Measurements from ENCODE around the gene ICE2. TPM values are rescaled to one million over a fixed set of nuclear protein-coding genes. Genes with fewer than 3 reads are reported as not detected.
"Not testable (repeated sequence)": the region's sequence is repeated elsewhere in the genome, so short reads cannot be mapped to it uniquely, and the experiment has no call there.

ICE2 gene
- total RNA-seq, 1 donor from 2014 or later = 51.0 TPM

GRCh38 chr15:60410350-60410749 lies 68.6 kb downstream of the ICE2 start:
- not testable (repeated sequence) for DNase-seq (ENCODE audit: low spot score)

GRCh38 chr15:60408463-60408981 lies 70.4 kb downstream of the ICE2 start:
- no peak for DNase-seq (ENCODE audit: low spot score)

DNA sequence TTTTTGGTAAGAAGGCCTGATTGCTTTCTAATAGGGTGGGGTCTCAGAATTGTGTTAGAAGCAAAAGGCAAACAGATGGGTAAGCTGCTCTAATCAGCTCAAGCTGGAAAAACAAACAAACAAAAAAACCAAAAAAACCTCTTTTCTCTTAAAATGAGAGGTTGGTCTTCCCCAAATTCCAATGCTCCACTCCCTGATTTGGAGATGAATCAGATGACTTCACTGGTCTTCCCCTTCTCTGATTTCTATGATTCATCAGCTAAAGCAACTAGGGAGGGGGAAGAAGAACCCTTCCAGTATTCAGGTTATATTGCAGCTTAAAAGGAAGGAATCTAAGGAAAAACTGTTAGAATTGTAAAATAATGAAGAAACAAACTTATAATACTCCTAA lies 71.5 kb downstream of the ICE2 start:
- peak; percentile 80 for DNase-seq (ENCODE audit: low spot score)

DNA sequence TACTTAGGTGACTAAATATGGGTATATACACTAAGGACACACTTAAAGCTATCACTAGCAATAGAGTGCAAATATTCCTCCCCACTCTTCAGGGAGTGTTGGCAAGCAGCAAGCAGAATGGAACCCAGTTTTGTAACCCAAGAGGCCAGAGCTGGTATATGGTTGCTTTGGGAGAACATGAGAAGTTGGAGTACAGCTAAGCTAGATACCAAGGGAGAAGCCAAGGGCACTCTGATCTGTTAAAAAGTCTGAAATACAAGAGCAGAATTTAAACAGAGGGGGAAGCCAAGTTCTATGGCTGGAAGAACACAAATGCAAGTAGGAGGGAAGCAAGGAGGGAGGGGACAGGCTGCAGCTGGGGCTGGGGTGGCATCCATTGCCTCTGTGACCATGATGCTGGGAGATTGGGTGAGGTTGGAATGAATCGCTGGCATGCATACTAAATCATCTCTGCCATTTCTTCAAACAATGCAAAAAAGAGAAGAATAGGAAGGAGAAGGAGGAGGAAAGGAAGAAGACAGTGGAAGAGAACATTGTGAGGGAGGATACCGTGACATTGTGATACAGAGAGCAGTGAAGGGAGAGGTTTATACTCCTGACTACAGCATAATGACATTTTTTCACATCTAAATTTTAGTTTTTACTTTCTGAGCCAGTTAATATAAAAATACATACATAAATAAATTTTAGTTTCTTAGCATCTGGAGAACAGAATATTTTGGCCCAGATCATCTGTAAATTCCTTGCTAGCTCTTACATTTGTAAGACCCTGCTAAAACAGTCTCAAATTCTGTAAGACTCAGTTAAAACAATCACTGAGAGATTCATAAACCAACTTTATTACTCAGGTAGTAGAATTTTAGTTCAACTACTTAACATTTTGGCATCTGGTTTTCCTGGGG lies 72.2 kb downstream of the ICE2 start:
- DNase-seq (ENCODE audit: low spot score) = no peak

DNA sequence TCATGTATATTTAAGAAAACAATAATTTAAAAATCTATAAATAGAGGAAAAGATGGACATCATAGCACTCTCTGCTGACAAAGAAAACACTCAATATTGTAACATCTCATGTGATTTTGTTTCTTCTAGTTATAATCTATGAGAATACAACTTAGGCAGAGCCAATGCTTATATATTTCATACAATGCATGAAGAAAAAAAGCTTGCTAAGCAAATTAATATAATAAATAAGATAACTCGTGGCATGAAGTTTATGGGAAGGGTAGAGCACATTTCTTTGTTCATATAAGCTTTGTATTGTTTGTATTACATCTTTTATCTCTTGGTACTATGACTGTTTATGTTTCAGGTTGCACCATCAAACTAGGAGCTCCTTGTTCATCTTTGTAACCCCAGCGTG lies 73.5 kb downstream of the ICE2 start:
- DNase-seq (ENCODE audit: low spot score) = no peak

DNA sequence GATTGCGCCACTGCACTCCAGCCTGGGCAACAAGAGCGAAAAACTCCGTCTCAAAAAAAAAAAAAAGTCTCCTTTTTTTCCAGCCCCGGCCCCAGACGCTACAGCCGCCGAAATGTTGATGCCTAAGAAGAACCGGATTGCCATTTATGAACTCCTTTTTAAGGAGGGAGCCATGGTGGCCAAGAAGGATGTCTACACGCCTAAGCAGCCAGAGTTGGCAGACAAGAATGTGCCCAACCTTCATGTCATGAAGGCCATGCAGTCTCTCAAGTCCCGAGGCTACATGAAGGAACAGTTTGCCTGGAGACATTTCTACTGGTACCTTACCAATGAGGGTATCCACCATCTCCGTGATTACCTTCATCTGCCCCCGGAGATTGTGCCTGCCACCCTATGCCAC lies 74.6 kb downstream of the ICE2 start:
- DNase-seq (ENCODE audit: low spot score) = not testable (repeated sequence)

GRCh38 chr15:60400944-60401343 lies 78.0 kb downstream of the ICE2 start:
- no peak for DNase-seq (ENCODE audit: low spot score)

DNA sequence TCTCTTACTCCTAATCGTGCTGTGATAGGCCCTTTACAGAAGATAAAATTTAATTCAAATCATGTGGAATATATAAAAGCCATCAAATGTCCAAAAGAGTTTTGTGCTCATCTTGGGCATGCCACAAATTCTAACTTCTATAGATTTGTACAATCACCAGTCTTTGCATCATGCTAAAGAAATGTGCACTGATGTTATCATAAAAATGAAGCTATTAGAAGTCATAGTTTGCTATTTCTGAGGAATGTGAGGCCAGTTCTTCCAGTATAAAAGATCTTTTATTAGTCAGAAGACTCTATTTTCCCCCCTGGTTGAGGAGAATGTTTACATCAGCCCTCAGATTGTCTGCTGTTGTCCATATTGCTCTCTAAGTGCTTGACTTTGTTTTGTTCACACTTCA lies 79.0 kb downstream of the ICE2 start:
- DNase-seq (ENCODE audit: low spot score) = peak; percentile 73

DNA sequence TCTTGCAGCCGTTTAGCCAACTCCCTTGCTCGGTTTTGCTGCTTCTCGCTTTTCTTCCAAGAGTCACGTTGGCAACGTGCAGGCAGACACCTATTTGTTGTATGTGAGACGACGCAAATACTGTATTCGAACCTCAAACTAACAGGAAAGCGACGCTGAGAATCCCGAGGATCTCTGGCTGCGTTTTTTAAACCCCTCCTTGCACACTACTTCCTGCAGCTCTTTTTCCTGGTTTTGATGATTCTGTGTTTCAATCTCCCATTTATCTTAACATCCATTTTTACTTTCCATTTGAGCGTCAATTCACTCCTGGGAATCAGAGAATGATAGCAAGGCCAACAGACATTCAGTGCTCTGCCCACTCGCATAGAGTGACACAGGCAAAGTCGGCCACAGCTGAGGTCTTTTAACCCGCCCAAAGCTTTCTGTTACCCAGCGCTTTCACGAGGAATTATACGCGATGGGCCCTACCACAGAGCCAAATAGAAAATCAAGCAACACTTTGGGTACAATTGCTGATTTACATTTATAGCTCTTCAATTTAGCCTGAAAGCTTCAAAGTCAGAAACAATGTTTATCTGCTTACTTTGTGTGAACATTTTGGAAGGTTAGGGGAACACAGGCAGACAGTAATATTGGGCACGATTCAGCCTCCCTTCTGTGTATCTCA lies 79.6 kb downstream of the ICE2 start:
- DNase-seq (ENCODE audit: low spot score) = no peak

GRCh38 chr15:60397772-60398445 lies 81.0 kb downstream of the ICE2 start, which contains the start of gene ANXA2:
ANXA2 (minus strand) TSS chr15:60397986; CDS start chr15:60386075, 11,911 bp downstream.
- peak; percentile 91 for DNase-seq (ENCODE audit: low spot score)

DNA sequence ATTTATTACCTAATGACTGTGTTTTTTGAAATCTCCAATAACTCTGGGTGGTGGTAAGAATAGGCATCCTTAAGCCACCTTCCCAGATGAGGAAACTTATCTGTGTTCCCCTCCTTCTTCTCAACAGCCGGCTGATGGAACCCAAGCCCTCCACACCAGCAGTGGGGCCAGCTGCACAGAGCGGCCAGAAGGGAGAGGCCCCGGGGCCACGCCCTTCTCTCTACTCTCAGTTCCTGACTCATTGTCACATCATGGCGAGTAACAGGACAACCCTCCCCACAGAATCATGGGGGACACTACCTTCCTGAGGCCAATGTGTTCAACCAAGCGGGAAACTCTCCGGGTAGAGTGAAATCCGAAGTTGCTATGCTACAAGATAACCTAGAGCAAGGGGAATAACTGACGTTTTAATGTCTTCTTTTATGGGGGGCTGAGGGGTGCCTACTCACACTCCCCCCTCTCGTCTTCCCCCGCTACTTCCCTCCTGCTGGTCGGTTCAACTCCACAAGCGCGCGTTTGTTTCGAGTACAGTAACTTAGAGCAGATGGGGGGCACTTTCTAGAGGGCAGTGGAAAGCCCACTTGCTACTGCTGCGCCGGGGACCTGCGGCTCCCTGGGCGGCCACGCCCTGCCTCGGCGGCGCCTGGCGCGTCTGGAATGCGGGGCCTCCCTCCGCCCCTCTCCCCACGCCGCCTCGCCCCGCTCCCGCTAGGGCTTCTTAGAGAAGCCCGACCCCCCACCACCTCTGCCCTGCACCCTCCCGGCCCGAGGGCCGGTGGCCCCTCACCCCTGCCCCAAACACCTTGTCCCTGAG lies 81.8 kb downstream of the ICE2 start:
- peak; percentile 87 for DNase-seq (ENCODE audit: low spot score)

GRCh38 chr15:60396560-60396957 lies 82.4 kb downstream of the ICE2 start:
- DNase-seq (ENCODE audit: low spot score) = no peak

- DNase-seq (ENCODE audit: low spot score) = no peak
These were observed 82.8 kb downstream of the ICE2 start for GRCh38 chr15:60396100-60396499.

DNA sequence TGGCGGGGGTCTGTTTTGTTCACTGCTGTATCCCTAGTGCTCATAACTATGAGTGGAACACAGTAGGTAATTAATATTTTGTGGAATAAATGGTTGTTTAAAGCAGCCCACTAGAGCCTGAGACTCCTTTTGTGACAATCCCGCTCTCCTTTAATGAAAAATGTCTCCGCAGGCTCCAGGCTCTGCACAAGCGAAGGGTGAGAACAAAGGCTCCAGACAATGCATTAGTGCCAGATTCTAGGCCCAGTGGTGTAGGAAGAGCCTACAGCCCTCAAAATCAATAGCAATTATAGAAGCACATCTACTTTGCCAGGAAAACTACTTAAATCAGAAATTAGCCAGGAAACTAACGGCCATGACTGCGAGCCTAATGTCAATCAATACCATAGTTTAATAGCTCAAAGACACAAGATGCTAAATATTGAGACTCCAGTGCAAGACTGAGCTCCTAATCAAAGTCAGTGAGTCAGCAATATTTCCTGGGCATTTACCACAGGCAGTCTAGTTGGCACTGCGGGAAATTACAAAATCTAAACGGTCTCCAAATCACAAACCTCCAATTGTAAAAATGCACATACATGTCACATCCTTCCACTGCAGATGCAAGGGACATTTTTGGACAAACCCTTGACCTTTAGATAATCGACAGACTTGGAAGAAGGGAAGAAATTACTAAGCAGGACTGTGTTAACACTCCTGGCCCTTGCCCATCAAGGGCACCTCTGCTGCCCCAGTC lies 83.5 kb downstream of the ICE2 start:
- DNase-seq (ENCODE audit: low spot score) = no peak

- peak; percentile 59 for DNase-seq (ENCODE audit: low spot score)
These were observed 84.2 kb downstream of the ICE2 start for GRCh38 chr15:60394689-60395097.

DNA sequence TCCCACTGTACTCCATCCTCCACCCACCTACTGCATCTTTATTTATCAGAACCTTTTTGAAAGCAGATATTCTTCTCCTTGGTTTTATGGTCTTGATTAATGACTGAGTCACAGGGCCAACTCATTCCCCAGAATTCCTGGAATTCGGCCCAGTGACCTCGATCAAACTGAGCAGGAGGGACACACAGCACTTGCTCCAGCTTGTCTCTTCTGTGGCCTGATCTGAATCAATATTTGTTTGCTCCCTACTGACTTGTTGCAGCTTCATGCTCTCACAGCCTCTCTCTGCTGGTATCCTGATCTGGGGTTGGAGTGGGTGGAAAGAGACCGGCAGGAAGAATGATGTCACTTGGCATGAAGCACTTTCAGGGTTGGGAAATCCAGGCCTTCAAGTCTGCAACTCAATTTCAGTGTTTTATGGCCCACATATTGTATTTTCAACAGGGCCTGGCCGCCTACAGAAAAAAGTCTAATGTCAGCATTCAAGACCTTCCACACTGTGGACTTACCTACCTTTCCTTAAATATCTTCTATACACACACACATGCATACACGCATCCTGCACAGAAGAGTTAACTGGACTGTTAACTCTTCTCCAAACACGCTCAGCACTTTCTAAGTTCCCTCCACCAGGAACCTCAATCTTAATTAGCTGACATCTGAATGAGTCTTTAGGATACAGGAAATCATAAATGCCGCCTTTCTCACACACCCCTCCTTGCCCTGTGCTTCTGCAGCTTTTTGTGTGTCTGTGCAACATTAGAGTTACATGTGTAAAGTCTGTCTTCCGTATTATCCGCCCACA lies 85.8 kb downstream of the ICE2 start:
- DNase-seq (ENCODE audit: low spot score) = peak; percentile 97

GRCh38 chr15:60392601-60392985 lies 86.3 kb downstream of the ICE2 start:
- peak; percentile 80 for DNase-seq (ENCODE audit: low spot score)

GRCh38 chr15:60391722-60392315 lies 87.1 kb downstream of the ICE2 start:
- DNase-seq (ENCODE audit: low spot score) = no peak

DNA sequence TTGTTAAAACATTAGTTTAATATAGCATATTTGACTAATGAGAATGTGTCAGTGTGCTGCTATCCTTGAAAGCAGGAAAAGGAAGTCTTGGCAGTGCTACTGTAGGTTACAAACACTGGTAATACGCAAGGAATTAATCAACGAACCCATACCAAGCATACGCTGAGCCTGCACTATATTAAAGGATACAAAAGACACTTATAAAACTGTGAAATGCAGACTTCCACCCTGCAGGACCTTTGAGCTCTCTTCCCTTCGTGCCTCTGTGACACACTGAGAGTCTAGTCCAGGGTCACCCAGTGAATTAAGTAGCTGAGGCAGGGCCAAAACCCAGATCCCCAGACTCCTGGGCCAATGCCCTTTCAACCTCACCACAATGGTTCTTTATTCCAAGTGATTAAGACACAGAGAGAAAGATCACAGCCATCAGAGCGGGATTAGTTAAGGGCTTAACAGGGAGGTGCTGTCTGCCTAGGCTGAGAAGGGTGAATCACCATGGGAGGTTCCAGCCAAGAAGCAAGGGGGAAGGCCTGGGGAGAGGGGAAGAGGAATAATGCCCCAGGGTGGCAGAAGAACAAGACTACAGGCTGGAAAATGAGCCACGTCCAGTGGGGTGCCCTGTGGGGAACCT lies 88.0 kb downstream of the ICE2 start:
- peak; percentile 89 for DNase-seq (ENCODE audit: low spot score)

Data from umbilical cord (tissue), 2 donors.